ENCODE measurements around the gene ARNT2.

The ARNT2 gene

DNA sequence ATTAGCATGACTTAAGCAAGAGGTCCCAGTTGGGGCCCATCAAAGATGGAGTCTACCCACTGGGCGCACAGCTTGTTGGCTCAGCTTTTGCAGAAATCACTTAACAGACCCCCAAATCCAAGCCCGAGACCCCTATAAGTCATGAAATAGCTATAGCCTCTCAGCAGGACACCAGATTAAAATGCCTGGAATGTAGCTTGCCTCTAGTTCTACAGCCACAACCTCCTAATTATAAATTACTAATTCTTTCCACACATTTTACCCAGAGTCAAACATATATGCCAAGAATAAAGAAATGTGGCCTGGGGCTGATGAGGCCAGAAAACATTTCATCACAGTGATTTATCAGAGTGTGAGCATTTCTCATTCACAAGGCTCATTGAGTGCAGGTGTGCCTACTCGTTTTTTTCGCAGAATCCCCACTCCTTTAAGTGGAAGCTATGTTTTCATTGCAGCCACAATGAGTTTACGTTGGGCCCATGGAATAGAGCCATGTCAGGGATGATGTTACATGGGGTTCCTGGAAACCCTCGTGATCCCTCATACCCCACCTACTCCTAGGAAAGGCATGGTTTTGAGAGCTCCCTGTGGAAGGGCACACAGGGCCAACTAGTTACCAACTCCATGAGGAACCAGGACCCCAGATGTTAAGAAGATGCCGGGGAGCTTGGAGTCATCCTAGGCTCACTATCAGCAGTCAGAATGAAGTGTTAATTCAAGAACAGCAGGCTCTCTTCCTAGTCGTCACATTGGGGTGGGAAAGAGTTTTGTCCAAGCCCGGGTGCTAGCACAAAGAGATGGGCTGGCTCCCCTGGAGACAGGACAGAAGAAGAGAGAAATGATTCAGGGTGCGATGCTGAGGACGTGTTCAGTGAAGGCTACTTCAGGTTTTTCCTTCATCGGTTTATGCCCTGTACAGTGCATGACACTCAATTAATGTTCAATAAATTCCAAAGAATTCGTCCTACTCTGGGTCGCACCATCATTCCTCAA, 200.7 kb downstream of the ARNT2 start:
- no peaks in the 10 kb centered on the region for H3K4me1 ChIP-seq (ENCODE audit: low read length)
- H3K9me3 ChIP-seq (replicated peaks; ENCODE audit: insufficient read depth, low read length) = no peaks in the 10 kb centered on the region
- no peak overlapping the region for H3K4me2 ChIP-seq (ENCODE audit: low read depth, low read length)
- DNase-seq = no peak
- no peaks in the 10 kb centered on the region for H3K9me2 ChIP-seq (replicated peaks; ENCODE audit: insufficient read depth, low read length)
- H3K4me3 ChIP-seq (ENCODE audit: low read length) = no peak overlapping the region
- H3K27me3 ChIP-seq (replicated peaks; ENCODE audit: insufficient read depth, low read length) = no peaks in the 10 kb centered on the region
- no peak overlapping the region for H3K27ac ChIP-seq (ENCODE audit: low read length)
- no peak overlapping the region for H2AFZ ChIP-seq (ENCODE audit: low read length)
- H3K79me2 ChIP-seq (ENCODE audit: low read length) = no peaks in the 10 kb centered on the region
- H3K36me3 ChIP-seq (replicated peaks; ENCODE audit: insufficient read depth, low read length) = no peaks in the 10 kb centered on the region
- H3K9ac ChIP-seq (ENCODE audit: low read length) = no peak overlapping the region
- no peaks in the 10 kb centered on the region for H4K20me1 ChIP-seq (ENCODE audit: insufficient read depth, low read length)
- TF ChIP-seq, protein P1, sequence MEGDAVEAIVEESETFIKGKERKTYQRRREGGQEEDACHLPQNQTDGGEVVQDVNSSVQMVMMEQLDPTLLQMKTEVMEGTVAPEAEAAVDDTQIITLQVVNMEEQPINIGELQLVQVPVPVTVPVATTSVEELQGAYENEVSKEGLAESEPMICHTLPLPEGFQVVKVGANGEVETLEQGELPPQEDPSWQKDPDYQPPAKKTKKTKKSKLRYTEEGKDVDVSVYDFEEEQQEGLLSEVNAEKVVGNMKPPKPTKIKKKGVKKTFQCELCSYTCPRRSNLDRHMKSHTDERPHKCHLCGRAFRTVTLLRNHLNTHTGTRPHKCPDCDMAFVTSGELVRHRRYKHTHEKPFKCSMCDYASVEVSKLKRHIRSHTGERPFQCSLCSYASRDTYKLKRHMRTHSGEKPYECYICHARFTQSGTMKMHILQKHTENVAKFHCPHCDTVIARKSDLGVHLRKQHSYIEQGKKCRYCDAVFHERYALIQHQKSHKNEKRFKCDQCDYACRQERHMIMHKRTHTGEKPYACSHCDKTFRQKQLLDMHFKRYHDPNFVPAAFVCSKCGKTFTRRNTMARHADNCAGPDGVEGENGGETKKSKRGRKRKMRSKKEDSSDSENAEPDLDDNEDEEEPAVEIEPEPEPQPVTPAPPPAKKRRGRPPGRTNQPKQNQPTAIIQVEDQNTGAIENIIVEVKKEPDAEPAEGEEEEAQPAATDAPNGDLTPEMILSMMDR (IDR thresholded peaks at IDR 0.05; ENCODE audit: low read length) = no peak
- no peak for TF ChIP-seq EZH2phosphoT487 (IDR thresholded peaks at IDR 0.05; ENCODE audit: low read length)
- no peak for TF ChIP-seq EZH2 (optimal IDR thresholded peaks at IDR 0.05; ENCODE audit: low read depth, low read length)
- no peaks in the 10 kb centered on the region for H3F3A ChIP-seq (ENCODE audit: insufficient read depth, low read length)

DNA sequence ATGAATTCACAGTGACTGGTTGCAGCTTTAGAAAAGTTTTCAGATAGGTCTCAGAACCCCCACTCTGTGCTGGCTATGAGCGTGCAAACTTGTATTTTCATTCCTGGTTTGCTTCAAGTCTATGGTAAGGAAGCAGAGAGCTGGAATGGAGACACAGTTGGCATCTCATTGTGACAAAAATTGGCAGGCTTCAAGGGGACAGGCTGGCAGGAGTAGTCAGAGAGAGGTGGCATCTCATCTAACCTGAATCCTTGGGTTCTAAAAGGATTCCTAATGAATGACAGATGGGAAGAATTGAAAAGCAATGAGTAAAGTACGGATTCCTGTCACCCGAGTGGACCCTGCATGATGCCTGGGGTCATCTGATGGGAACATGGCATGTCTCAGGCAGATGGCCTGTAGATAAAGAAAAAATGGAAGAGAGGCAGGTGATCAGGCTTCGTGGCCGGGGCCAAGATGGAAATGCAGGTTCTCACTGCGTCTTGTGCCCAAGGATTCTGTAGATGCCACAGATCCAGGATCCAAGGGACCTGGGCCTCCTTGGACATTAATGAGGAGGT, 201.5 kb downstream of the ARNT2 start:
- no peaks in the 10 kb centered on the region for H3K9me3 ChIP-seq (replicated peaks; ENCODE audit: insufficient read depth, low read length)
- DNase-seq = no peak
- H3K36me3 ChIP-seq (replicated peaks; ENCODE audit: insufficient read depth, low read length) = no peaks in the 10 kb centered on the region
- H3K27me3 ChIP-seq (replicated peaks; ENCODE audit: insufficient read depth, low read length) = no peaks in the 10 kb centered on the region
- no peak overlapping the region for H3K4me2 ChIP-seq (ENCODE audit: low read depth, low read length)
- no peaks in the 10 kb centered on the region for H3K4me1 ChIP-seq (ENCODE audit: low read length)
- no peak overlapping the region for H2AFZ ChIP-seq (ENCODE audit: low read length)
- no peaks in the 10 kb centered on the region for H4K20me1 ChIP-seq (ENCODE audit: insufficient read depth, low read length)
- no peaks in the 10 kb centered on the region for H3K9me2 ChIP-seq (replicated peaks; ENCODE audit: insufficient read depth, low read length)
- H3F3A ChIP-seq (ENCODE audit: insufficient read depth, low read length) = no peaks in the 10 kb centered on the region
- no peak overlapping the region for H3K4me3 ChIP-seq (ENCODE audit: low read length)
- H3K79me2 ChIP-seq (ENCODE audit: low read length) = no peaks in the 10 kb centered on the region
- H3K27ac ChIP-seq (ENCODE audit: low read length) = no peak overlapping the region
- TF ChIP-seq, protein P1 (IDR thresholded peaks at IDR 0.05; ENCODE audit: low read length) = no peak
- TF ChIP-seq EZH2phosphoT487 (IDR thresholded peaks at IDR 0.05; ENCODE audit: low read length) (no peak), EZH2 (optimal IDR thresholded peaks at IDR 0.05; ENCODE audit: low read depth, low read length) (no peak)
- no peak overlapping the region for H3K9ac ChIP-seq (ENCODE audit: low read length)

DNA sequence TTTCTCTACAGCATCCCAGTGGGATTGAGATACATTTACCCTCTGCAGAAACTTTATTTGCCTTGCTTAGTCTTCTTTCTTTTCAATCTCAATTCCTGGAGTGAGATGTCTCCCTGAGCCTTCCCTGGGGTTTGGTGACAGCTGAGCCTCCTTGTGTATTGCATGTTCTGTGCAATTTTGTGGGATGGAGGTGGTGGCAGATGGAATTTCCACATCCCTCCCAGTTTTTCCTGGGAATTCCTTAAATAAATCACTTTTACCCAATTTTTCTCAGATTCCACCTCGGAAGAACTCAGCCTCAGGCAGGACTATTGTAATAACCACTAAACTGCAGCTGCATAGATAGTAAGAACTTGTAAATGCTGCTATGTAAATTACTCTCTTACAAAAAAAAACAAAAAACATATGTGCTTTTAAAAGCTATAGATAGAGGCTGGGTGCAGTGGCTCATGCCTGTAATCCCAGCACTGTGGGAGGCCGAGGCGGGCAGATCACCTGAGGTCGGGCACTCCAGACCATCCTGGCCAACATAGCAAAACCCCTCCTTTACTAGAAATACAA, 202.4 kb downstream of the ARNT2 start:
- no peaks in the 10 kb centered on the region for H3K36me3 ChIP-seq (replicated peaks; ENCODE audit: insufficient read depth, low read length)
- H2AFZ ChIP-seq (ENCODE audit: low read length) = no peak overlapping the region
- no peak for DNase-seq
- no peaks in the 10 kb centered on the region for H3F3A ChIP-seq (ENCODE audit: insufficient read depth, low read length)
- no peaks in the 10 kb centered on the region for H3K4me1 ChIP-seq (ENCODE audit: low read length)
- H3K9me2 ChIP-seq (replicated peaks; ENCODE audit: insufficient read depth, low read length) = no peaks in the 10 kb centered on the region
- no peak overlapping the region for H3K27ac ChIP-seq (ENCODE audit: low read length)
- H3K27me3 ChIP-seq (replicated peaks; ENCODE audit: insufficient read depth, low read length) = no peaks in the 10 kb centered on the region
- H3K4me2 ChIP-seq (ENCODE audit: low read depth, low read length) = no peak overlapping the region
- no peaks in the 10 kb centered on the region for H4K20me1 ChIP-seq (ENCODE audit: insufficient read depth, low read length)
- H3K79me2 ChIP-seq (ENCODE audit: low read length) = no peaks in the 10 kb centered on the region
- no peak overlapping the region for H3K9ac ChIP-seq (ENCODE audit: low read length)
- TF ChIP-seq EZH2phosphoT487 (IDR thresholded peaks at IDR 0.05; ENCODE audit: low read length) = no peak
- TF ChIP-seq EZH2 (optimal IDR thresholded peaks at IDR 0.05; ENCODE audit: low read depth, low read length) = no peak
- TF ChIP-seq, protein P1 (IDR thresholded peaks at IDR 0.05; ENCODE audit: low read length) = no peak
- no peak overlapping the region for H3K4me3 ChIP-seq (ENCODE audit: low read length)
- no peaks in the 10 kb centered on the region for H3K9me3 ChIP-seq (replicated peaks; ENCODE audit: insufficient read depth, low read length)
